Mammary epithelial cell (primary cell): ENCODE results near the gene SMIM13.

Experiments
- CTCF ChIP-seq, 2 donors: IDR thresholded peaks in 1 of 2; conservative IDR thresholded peaks in 1 of 2; 2 replicates each; pipeline ENCODE4 v1.5.1; 2011 to 2012; ENCODE audit warnings: inconsistent platforms in 2 of 2, low read length in 2 of 2, mild to moderate bottlenecking in 2 of 2, control low read depth in 1 of 2, low read depth in 1 of 2; ENCODE audit not compliant: insufficient read depth in 1 of 2; ENCODE audit errors: extremely low read depth in 1 of 2
- EZH2 ChIP-seq: IDR thresholded peaks from 2 replicates; pipeline ENCODE4 v1.6.1; 2012; ENCODE audit warnings: low read length, inconsistent platforms, borderline replicate concordance

- TF ChIP-seq CTCF (conservative IDR thresholded peaks at IDR 0.05 in 1 of 2, IDR thresholded peaks at IDR 0.05 in 1 of 2; ENCODE audit: extremely low read depth in 1 of 2, insufficient read depth in 1 of 2, low read depth in 1 of 2, low read length in 2 of 2), result no peak
- no peak for TF ChIP-seq EZH2
These were observed 23.9 kb upstream of the SMIM13 start for GRCh38 chr6:11069760-11070159.
